K562 (cell line): ENCODE data around the gene PHF20. TPM values are rescaled to one million over a fixed set of nuclear protein-coding genes. Genes with fewer than 3 reads are reported as not detected.

ENCODE experiments used
- ATF6 ChIP-seq: sonication (generic); formaldehyde crosslinking; IDR thresholded peaks from 2 replicates; pipeline ENCODE4 v1.4.0; 2020; ENCODE audit warnings: mild to moderate bottlenecking, missing genetic modification reagents
- BRF1 ChIP-seq: IDR thresholded peaks from 3 replicates; pipeline ENCODE4 v1.6.1; 2011; ENCODE audit warnings: borderline replicate concordance, mild to moderate bottlenecking; ENCODE audit not compliant: insufficient read length; ENCODE audit errors: extremely low read depth
- E2F6 ChIP-seq, 2 experiments: IDR thresholded peaks; 2 replicates each; pipeline ENCODE4 v1.6.1; 2011; ENCODE audit warnings: borderline replicate concordance in 1 of 2, control low read depth in 1 of 2, low read depth in 1 of 2, low read length in 1 of 2, mild to moderate bottlenecking in 1 of 2, mixed read lengths in 1 of 2, moderate library complexity in 1 of 2; ENCODE audit not compliant: insufficient read depth in 1 of 2, insufficient read length in 1 of 2, poor library complexity in 1 of 2, severe bottlenecking in 1 of 2; ENCODE audit errors: extremely low read depth in 1 of 2
- GABPB2 ChIP-seq: fragments of 250-450 bp; sonication (Bioruptor Pico); conservative IDR thresholded peaks from 2 replicates; pipeline ENCODE4 v1.5.1; 2021; ENCODE audit warnings: mild to moderate bottlenecking
- MTA3 ChIP-seq: fragments of 450-650 bp; formaldehyde crosslinking; IDR thresholded peaks from 2 replicates; pipeline ENCODE4 v1.6.1; 2017; ENCODE audit warnings: mild to moderate bottlenecking, borderline replicate concordance
- PKNOX1 ChIP-seq: fragments of 450-650 bp; IDR thresholded peaks from 2 replicates; pipeline ENCODE4 v1.6.1; 2016
- PTRF ChIP-seq: fragments of 450-650 bp; IDR thresholded peaks from 2 replicates; pipeline ENCODE4 v1.6.1; 2016; ENCODE audit warnings: mild to moderate bottlenecking, missing genetic modification characterization, missing compliant biosample characterization
- ZBTB26 ChIP-seq: fragments of 450-650 bp; formaldehyde crosslinking; IDR thresholded peaks from 2 replicates; pipeline ENCODE4 v1.4.0; 2022; ENCODE audit warnings: missing genetic modification characterization
- polyA plus RNA-seq, 8 experiments: library from polyadenylated mRNA; depleted of rRNA in 4 of 8; stranded (reverse) in 5 of 8; unstranded in 3 of 8; fragments of >200 nt; fragmentation: Nextera tagmentation in 2 of 8; fragmentation: Illumina TruSeq in 1 of 8; extraction: Ambion mirVana in 2 of 8; extraction: Trizol in 1 of 8; gene quantifications; 2 replicates each; pipeline versions ENCODE4 v1.2.1 to v1.2.3, GENCODE V29; 2011 to 2014; ENCODE audit warnings: inconsistent platforms in 1 of 8, missing spikeins in 1 of 8
- total RNA-seq, 7 experiments: library from RNA; depleted of rRNA in 6 of 7; stranded (reverse); fragments of >200 nt in 6 of 7; fragmentation: Illumina TruSeq in 2 of 7; extraction: Trizol in 2 of 7; gene quantifications; 2 replicates each; pipeline versions ENCODE4 v1.2.1 to v1.2.3, GENCODE V29; 2011 to 2021; ENCODE audit warnings: low replicate concordance in 1 of 7
- TF ChIP-seq, protein P1 (sequence below), 2 experiments: fragments of 150-350 bp in 1 of 2; IDR thresholded peaks; 2 replicates each; pipeline ENCODE4 v1.6.1; 2012 to 2016; ENCODE audit warnings: low read depth in 2 of 2, low read length in 2 of 2, mild to moderate bottlenecking in 1 of 2, moderate library complexity in 1 of 2
- TF ChIP-seq, protein P2 (sequence below): sonication (generic); formaldehyde crosslinking; IDR thresholded peaks from 2 replicates; pipeline ENCODE4 v1.8.1; 2023; ENCODE audit warnings: mild to moderate bottlenecking, missing genetic modification reagents
- TF ChIP-seq, protein P3 (sequence below): sonication (generic); formaldehyde crosslinking; IDR thresholded peaks from 2 replicates; pipeline ENCODE4 v1.8.1; 2023; ENCODE audit warnings: mild to moderate bottlenecking, missing genetic modification reagents

PHF20 gene
- total and polyA plus RNA-seq, 9 of the 15 experiments (the other 6 are each of a cell fraction or from before 2014, with no cell fraction given): 49.9 to 196 (median 70.7) TPM

- TF ChIP-seq, protein P1, sequence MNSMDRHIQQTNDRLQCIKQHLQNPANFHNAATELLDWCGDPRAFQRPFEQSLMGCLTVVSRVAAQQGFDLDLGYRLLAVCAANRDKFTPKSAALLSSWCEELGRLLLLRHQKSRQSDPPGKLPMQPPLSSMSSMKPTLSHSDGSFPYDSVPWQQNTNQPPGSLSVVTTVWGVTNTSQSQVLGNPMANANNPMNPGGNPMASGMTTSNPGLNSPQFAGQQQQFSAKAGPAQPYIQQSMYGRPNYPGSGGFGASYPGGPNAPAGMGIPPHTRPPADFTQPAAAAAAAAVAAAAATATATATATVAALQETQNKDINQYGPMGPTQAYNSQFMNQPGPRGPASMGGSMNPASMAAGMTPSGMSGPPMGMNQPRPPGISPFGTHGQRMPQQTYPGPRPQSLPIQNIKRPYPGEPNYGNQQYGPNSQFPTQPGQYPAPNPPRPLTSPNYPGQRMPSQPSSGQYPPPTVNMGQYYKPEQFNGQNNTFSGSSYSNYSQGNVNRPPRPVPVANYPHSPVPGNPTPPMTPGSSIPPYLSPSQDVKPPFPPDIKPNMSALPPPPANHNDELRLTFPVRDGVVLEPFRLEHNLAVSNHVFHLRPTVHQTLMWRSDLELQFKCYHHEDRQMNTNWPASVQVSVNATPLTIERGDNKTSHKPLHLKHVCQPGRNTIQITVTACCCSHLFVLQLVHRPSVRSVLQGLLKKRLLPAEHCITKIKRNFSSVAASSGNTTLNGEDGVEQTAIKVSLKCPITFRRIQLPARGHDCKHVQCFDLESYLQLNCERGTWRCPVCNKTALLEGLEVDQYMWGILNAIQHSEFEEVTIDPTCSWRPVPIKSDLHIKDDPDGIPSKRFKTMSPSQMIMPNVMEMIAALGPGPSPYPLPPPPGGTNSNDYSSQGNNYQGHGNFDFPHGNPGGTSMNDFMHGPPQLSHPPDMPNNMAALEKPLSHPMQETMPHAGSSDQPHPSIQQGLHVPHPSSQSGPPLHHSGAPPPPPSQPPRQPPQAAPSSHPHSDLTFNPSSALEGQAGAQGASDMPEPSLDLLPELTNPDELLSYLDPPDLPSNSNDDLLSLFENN (IDR thresholded peaks at IDR 0.05; ENCODE audit: low read depth in 2 of 2, low read length in 2 of 2): no peak
- TF ChIP-seq ATF6 (CRISPR knock-in tag): no peak
- no peak for TF ChIP-seq GABPB2 (CRISPR knock-in tag)
- no peak for TF ChIP-seq BRF1
- no peak for TF ChIP-seq ZBTB26
- no peak for TF ChIP-seq MTA3
- TF ChIP-seq, protein P2, sequence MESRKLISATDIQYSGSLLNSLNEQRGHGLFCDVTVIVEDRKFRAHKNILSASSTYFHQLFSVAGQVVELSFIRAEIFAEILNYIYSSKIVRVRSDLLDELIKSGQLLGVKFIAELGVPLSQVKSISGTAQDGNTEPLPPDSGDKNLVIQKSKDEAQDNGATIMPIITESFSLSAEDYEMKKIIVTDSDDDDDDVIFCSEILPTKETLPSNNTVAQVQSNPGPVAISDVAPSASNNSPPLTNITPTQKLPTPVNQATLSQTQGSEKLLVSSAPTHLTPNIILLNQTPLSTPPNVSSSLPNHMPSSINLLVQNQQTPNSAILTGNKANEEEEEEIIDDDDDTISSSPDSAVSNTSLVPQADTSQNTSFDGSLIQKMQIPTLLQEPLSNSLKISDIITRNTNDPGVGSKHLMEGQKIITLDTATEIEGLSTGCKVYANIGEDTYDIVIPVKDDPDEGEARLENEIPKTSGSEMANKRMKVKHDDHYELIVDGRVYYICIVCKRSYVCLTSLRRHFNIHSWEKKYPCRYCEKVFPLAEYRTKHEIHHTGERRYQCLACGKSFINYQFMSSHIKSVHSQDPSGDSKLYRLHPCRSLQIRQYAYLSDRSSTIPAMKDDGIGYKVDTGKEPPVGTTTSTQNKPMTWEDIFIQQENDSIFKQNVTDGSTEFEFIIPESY (CRISPR knock-in tag): no peak
- no peak for TF ChIP-seq E2F6 (IDR thresholded peaks at IDR 0.05; ENCODE audit: borderline replicate concordance in 1 of 2, extremely low read depth in 1 of 2, insufficient read depth in 1 of 2, insufficient read length in 1 of 2, low read depth in 1 of 2, low read length in 1 of 2, poor library complexity in 1 of 2, severe bottlenecking in 1 of 2)
- TF ChIP-seq PTRF (tag): no peak
- TF ChIP-seq, protein P3, sequence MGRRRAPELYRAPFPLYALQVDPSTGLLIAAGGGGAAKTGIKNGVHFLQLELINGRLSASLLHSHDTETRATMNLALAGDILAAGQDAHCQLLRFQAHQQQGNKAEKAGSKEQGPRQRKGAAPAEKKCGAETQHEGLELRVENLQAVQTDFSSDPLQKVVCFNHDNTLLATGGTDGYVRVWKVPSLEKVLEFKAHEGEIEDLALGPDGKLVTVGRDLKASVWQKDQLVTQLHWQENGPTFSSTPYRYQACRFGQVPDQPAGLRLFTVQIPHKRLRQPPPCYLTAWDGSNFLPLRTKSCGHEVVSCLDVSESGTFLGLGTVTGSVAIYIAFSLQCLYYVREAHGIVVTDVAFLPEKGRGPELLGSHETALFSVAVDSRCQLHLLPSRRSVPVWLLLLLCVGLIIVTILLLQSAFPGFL (CRISPR knock-in tag): no peak
- no peak for TF ChIP-seq PKNOX1
Observed at GRCh38 chr20:35773154-35773751, 1.4 kb downstream of the PHF20 start (continued).
